NCI-H2196 (cell line): Measurements from ENCODE around the gene AHDC1.

Experiments used
- DNase-seq: peaks from one replicate; lab custom pipeline; 2025; ENCODE audit not compliant: unreplicated experiment; lab: John Stamatoyannopoulos, UW

The AHDC1 gene

DNA sequence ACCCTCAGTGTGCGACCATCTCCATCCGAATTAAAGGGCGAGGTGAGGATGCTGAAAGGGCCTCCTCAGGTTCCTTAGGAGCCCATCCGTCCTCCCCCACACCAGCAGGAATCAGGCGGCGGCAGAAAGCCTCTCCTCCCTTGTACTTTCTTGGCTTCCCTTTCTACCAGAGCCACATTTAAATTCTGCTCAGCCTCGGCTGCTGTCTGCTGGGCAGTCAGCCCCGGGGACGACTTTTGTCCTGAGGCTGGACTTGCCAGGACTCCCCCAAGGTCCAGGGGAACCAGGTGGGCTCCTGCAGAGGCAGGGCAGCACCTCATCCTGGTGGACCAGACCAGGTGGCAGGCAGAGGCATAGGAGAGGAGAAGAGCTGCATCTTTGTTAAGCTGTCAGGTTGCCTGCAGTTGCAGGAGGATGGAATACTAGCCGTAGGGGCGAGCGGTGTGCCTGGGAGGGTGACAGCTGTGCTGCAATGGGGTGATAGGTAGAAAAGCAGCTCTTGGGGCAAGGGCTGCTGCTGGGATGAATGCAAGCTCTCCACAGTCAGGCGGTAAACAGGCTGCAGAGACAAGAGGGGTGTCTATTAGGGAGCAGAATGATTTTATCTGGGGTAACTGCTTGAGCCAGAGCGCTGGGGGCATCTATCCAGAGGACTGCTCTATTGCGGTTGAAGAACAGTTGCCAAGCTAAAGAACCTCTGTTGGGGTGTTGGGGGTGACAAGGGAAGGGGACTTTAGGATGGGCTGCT, 67.8 kb downstream of the AHDC1 start:
- DNase-seq, result no peak

DNA sequence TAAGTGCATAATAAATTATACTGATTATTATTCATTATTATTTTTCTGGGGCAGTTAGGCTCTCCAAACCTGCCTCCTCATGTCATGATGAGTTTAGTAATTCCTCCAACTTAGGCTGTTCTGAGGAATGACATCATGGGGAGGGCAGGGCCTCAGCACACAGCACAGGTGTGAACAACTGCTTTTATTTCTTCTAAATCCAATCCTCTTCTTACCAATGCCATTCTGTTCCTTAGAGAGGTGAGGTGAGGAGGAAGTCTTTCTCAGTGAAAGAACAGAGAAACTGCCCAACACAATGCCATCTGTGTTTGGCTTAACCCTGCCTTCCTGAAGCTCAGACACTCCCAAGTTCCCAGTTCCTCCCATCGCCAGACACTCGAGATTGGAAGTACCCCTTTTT, 68.6 kb downstream of the AHDC1 start:
- DNase-seq, result no peak

DNA sequence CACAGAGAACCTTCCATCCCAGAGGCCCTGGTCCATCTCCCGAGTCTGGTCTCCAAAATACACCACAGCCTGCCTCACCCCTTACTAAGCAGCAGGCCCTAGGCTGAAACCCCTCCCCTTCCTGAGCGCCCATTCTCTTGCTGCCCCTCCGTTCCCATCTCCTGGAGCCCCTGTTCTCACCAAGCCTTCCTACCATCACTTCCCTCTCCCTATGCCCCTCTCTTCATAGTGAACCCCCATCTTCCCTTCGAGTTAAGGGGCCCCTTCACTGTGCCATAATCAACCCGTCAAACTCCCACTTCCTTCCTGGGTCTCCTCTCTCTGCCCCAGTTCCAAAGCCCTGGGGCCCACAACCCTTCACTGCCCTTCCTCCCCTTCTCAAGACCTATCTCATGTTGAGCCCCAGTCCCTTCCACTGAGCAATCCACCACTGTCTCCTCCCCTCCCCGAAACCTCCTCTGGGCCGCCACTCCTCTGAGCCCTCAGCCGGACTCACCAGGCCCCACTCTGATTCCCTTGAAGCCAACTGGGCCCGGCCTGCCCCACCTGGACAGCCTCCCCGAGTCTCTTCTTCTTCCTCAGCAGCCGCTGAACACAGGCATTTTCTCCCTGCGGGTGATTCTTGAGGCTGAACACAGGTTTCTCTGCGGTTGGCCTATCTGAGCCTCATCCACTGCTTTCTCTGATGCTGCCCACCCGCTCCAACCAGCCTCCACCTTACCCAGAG, 71.8 kb downstream of the AHDC1 start:
- no peak for DNase-seq

DNA sequence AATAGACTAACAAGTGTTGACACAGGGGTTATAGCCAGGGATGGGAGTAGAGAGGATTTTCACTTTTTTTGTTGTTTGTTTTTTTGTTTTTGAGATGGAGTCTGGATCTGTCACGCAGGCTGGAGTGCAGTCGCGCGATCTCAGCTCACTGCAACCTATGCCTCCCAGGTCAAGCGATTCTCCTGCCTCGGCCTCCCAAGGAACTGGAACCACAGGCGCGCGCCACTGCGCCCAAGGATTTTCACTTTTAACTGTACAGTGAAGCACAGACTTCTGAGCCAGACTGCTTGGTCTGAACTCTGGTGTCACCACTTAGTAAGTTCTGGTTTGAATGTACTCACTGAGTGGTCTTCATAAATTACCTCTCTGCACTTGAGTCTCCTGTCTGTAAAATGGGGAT, 73.8 kb downstream of the AHDC1 start:
- no peak for DNase-seq

DNA sequence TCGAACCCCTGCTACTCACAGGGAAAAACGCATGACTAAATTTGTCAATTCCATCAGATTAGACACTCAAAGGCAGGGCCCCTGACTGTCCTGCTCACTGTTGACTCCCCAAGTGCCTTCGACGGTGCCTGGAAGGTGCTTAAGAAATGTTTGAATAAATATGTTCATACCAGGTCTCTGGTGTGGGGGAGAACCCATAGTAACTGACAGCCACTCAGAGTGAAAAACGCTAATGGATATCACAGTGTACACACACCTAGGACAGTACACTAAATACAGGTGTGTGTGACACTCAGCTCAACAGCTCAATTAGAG, 74.3 kb downstream of the AHDC1 start:
- no peak for DNase-seq

DNA sequence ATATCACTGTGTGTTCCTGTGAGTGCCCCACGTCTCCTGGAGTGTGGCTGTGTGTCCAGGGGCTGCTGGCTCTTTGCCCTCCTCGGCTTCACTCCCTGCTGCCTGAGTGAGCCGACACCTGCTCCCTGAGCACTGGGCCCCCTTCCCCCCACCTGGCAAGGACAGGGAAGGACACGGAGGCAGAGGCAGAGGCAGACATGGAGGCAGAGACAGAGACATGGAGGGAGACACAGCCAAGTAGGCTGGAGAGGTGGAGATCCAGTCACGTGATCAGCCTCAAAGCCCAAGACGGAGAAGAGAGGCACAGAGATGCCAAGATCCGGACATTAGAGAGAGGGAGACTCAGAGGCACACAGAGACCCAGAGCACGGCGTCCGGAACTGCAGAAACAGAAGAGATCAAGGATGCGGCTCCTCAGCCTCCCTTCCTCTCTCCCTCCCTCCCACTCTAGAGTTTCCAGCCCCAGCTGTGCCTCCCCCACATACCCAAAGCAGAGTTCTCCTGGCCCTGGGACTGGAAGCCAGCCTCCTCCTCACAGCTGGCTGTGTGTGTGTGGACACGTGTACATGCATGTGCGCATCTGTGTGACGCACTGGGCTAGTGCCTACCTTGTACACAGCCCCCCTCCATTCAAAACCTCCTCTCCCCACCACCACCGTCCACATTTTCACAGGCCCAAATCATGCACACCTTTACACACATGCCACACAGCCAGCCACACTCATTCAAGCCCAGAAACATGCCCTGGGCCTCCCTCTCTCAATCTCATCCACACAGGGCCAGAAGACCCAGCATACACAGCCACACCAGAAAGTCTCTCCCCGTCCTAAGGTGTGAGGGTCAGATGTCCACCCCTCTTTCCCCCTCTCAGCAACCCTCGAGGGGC, 74.9 kb downstream of the AHDC1 start:
- peak; percentile 84 for DNase-seq

DNA sequence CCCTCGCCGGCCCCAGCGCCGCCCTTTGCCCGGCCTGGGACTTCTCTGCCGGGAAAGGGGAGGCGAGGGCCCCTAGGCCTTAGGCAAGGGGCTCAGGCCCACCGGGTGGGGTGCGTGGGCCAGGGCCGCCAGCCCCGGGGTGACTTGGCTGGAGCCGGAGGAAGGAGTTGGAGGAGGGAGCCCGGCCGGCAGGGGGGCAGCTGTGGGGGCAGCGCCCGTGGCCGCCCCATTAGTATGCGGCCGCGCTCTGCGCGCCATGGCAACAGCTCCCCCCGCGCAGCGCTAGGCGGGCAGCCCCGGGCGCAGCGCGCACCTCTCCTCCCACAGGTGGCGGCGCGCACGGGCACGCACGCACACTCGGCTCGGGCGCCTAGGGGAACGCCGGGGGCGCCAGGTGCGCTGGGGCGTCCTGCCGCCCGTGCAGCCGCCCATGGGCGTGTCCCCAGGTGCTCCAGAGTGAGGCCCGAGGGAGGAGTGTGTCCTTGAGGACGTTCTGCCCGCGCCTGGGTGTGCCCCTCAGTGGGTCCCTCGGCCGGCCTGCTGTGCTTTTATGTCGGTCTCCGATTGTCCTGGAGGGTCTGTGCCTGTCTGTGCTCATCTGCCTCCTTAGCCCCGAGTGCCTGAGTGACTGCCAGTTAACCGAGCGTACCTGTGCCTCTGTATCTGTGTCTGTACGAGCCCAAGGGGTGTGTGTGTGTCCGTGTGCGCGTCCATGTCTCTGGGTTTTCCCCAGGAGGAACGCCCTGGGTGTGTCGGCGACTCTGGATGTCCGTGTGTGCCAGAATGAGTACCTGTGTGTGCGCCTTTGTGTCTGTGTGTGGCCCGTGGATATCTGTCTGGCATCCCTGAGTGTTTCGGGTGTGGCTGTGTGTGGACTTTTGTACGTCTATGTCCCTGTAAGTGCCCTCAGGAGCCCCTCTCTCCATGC, 75.8 kb downstream of the AHDC1 start:
- peak; percentile 97 for DNase-seq

DNA sequence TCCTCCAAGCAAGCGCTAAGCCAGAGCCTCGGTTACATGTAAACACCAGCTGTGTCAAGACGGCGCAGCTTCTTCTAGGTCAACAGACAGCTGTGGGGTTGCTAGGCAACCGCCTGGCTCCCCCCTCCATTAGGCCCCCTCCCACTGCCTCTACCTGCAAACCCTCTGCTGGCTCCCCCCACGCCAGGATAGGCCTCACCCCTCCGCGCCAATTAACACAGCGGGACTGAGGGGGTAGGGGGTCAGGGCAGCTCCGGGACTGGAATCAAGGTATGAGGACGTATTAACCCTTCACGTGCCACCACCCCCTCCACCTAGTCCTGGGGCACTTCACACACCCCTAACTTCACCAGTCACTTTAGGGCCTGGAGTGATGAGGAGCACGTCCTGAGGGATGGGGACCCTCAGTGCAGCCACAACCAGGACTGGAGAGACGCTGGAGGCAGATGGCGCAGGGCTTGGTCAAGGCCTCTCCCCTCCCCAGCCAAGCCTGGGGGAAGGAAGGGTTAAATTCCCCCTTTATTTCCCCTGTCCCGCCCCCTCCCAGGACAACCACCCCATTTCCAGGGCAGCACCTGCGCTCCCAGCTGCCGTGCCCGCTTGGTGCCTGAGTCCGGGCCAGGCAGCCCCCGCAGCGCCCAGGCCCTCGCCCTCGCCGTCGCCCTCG, 76.6 kb downstream of the AHDC1 start:
- DNase-seq, result peak; percentile 94

DNA sequence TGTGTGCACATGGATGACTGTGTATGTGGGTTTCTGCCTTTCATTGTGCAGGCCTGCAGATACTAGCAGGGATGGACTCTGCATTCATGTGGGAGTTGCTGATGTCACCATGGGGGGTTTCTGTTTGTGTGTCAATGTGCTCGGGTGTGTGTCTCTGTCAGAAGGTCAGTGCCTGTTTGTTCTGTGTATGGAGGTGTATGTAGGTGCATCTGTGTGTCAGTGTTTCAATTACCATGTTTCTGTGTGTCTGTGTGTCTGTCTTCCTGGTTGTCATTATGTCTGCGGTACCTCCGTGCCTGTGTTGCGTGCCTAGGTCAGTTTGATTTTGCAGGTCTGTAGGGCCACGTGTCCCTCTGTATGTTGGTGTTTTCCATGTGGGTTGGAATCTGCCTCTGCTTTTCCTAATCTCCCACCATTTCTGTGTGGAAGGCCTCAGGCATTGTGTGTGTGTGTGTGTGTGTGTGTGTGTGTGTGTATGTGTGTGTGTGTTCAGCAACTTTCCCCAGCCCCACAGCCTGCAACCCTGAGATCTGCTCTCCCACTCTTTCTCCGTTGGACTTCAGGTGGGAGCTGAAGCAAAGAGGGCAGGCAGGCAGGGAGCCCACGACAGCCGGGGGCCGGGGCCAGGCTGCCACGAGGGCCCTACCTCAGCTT, 77.2 kb downstream of the AHDC1 start:
- DNase-seq, result no peak

DNA sequence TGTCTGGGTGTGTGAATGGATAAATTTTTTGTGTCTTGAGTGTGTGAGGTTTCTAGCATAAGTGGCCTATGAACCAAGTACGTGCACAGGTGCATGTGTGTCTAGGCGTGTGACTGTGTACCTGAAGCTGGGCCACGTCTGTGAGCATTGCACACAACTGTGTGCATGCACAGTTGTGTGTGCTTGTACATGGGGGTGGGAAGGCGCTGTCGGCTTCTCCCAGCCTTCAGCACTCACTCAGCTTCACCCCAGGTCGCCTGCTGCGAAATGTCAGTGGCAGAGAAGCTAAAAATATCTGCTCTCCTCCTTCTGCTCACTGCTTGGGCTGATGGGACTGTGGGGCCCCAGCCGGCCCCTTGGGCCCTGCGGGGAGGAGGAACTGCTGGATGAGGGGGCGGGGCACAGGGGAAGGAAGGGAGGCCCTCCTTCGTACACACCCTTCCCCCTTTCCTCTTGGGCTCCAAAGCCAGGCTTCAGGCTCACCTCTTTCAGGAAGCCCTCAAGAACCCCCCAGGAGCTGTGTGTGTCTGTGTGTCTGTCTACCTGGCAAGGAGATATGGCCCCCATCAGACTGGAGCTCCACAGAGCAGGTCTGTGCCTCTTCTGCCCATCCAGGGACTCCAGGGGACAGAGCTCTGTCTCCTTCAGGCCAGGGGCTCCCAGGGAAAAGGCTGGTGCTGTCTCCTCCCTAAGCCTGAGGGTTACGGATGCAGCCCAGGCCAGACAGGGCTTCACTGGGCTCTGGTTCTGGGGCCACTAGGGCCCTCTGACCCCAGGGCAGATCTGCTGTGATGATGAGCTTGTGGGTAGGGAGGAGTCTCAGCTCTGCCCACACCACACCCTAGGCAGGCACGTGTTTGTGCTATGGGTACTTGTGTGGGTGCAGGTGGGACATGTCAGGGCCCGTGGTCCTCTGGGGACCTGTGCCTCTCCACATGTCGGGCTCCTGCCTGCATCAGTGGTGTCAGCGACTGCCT, 78.4 kb downstream of the AHDC1 start:
- DNase-seq, result no peak

DNA sequence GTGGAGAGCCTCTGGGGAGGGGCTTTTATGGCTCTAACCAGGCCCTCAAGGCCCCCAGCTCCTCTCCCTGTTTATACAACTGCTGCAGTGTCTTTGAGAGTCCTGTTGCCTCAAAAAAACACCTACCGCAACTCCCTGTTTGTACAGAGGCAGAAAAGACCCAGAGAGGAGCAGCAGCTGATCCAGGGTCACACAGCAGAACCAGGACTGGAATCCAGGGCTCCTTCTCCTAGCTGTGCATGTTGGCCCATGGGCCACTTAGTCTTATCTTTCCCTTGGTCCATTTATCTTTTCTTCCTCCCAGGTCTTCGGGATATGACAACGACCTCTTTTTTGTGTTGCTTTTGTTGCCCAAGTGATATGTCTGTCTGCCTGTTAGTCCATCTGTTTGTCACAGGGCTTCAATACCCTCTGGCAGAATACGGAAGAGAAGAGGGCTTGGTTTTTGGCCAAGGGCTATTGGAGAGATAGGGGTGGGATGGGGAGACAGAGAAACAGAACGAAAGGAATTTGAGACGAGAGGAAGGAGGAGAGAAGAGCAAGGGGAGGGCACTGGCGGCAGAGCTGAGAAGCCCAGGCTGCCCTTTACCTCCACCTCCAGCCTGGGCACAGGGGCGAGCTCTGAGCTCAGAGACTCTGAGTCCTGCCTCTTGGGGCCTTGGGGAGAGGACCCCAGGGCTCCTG, 80.5 kb downstream of the AHDC1 start:
- DNase-seq, result no peak

DNA sequence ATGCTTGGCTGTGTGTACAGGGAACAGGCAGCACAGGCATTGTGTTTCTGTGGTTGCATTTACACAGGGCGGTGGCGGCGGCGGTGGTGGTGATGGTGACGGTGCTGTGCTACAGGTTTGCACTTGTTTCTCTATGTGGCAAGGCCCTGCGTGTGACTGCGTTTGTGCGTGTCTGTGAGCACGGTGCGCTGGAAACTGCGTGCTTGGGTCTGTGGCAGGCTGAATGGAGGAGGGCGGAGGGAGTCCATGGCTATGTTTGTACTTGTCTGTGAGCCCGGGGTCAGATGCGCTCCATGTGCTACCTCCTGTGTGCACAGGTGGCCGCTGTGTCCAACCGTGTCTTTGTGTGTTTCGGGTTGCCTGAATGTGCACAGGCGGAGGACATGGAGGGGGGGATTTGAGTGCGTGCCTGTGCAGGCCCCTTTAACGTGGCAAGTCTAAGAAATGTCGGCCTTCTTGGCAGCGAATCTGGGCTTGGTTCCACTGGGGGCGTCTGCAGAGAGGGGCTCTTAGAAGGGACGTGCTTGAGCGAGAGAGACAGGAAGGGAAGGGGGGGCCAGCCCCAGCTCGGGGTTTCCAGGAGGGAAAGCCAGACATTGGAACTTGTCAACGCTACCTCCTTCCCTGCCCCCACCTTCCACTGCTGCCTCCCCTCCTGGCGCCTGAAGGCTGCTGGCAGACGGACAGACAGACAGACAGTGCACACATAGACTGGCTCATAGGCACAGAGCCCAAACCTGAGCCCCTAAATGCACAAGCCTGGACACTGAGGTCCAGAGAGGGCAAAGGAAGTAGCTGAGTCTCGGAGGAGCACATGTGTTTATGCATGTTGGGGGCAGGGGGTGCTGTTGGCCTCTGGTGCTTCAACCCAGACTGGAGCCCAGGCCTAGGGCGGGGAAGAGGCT, 81.3 kb downstream of the AHDC1 start:
- no peak for DNase-seq

DNA sequence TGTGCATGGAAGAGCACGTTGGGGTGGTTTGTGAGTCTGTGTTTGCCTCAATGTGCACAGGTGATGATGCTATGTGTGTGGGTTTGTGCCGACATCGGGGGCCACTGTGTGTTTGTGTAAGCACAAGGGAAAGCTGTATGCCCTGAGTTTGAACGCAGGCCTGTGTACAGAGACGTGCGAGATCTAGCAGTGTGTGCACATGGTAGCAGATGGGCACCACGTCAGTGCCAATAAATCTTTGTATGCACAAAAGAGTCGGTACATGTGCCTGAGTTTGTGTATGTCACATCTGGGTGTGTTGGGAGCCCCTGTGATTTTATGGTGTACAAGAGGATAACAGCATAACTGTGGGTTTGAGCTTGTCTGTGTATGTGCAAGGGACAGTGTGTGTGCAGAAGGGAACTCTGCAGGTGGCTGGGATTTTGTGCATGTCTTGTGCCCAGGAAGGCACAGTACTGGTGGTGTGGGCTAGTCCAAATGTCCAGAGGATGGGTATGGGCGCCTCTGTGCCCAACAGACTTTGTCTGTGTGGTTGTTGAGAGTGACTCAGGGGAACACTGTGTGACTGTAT, 82.0 kb downstream of the AHDC1 start:
- no peak for DNase-seq

DNA sequence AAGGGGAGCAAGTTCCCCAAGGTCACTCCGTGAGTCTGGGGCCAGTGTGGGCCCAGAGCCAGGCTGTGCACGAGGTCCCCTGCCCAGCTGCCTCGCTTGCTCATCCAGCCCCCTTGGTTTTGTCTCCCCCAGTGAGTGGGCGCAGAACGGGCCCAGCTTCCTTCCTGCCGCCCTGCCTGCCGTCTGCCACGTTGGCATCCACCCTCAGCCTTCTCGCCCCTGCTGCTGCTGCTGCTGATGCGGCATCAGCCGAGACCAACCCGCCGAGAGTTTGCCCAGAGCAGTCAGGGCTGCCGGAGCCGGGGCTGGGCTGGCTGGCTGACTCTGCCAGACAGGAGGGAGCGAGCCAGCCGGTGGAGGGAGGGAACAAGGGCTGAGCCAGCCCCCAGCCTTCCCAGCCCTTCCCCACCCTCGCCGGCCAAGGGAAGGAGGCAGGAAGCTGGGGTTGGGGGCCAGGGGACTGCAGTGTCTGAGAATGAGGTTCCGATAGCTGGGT, 82.6 kb downstream of the AHDC1 start:
- DNase-seq, result no peak

DNA sequence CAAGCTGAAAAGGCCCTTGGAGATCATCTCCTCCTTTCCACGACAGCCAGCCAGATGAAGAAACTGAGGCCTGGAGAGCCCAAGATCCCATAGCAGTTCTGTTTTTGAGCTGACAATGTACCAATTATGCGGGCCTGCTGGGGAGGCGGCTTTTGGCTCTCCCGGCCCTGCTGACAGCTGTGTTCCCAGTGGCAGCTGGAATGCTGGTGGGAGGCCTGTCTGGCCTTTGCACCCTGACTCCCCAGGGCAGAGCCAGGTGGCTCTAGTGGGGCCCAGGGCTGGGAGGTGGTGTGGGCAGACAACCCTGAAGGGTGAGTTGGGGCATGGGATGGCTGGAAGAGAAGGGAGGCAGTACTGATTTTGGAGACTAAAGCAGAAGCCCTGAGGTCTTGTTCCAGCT, 83.3 kb downstream of the AHDC1 start:
- no peak for DNase-seq
